WI38 (cell line): ENCODE measurements around the gene PTX4.
"Not testable (repeated sequence)": the region's sequence is repeated elsewhere in the genome, so short reads cannot be mapped to it uniquely, and the experiment has no call there.

Experiments
- H3K4me3 ChIP-seq: 2 replicates; pipeline ENCODE4 v1.5.1; 2011; ENCODE audit warnings: low read depth, mild to moderate bottlenecking, control low read depth, low read length
- CTCF ChIP-seq: IDR thresholded peaks from 2 replicates; pipeline ENCODE4 v1.5.1; 2012; ENCODE audit warnings: low read depth, mild to moderate bottlenecking, control low read depth, low read length

The PTX4 gene

DNA sequence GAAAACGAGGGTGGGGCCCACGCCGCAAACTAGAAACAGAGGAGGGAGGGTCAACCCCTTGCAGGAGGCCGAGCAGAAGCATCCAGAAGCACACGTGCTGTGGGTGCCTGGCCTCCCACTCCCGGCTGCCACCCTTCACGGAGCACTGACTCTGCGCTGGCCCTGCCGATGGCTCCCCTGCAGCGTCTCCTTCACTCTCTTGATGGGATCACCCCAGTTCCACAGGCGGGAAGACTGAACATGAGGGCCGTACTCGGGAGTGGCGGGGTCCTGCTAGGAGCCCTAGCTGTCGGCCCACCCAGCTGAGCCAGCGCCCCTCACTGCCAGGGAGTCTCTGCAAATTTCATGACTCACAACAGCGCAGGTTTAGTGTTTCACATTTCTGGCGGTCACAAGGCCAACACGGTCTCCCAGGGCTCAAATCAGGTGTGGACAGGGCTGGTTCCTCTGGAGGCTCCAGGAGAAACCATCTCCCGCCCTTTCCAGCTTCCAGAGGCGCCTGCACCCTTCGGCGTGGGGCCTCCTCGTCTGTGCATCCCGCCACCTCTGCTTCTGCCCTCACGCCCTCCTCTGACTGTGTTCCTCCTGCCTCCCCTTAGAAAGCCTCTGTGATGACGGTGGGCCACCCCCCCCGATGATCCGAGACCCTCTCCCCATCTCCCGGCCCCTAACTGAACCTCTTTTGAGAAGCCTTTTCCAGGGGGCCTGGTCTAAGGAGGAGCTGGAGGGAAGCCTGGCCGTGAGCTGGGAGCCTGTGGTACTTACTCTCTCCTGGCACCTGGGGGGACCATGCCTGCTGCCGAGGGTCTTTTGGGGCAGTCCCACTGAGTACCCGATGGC lies 2.0 kb downstream of the PTX4 start:
- no peak overlapping the region for H3K4me3 ChIP-seq
- no peak for TF ChIP-seq CTCF

DNA sequence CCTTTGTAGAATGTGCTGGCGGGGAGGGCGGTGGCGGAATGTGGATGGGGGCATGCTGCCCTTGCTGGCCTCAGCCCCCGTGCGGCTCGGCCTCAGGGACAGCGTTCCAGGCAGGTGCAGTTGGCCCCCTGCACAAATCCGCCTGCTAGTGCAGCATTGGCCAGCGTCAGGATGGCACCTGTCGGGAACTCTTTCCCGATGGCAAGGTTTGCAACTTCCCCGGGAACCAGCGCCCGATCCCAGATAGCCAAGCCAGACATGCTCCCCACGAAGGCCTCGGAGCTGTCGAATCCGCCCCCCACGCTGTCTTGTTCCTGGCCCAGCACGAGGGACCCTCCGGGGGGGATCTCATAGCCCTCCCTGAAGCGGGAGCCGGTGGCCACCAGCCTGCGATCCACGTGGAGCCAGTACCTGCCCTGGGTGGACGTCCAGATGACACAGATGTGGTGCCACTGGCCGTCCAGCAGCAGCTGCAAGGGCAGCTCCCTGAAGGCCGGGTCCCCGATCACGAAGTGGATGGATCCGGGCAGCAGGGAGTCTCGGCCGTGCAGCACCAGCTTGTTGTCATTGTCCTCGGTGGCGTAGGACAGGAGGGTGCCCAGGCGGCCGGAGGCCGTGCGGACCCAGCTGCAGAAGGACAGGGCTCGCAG lies 2.8 kb downstream of the PTX4 start:
- TF ChIP-seq CTCF, result no peak
- no peak overlapping the region for H3K4me3 ChIP-seq

DNA sequence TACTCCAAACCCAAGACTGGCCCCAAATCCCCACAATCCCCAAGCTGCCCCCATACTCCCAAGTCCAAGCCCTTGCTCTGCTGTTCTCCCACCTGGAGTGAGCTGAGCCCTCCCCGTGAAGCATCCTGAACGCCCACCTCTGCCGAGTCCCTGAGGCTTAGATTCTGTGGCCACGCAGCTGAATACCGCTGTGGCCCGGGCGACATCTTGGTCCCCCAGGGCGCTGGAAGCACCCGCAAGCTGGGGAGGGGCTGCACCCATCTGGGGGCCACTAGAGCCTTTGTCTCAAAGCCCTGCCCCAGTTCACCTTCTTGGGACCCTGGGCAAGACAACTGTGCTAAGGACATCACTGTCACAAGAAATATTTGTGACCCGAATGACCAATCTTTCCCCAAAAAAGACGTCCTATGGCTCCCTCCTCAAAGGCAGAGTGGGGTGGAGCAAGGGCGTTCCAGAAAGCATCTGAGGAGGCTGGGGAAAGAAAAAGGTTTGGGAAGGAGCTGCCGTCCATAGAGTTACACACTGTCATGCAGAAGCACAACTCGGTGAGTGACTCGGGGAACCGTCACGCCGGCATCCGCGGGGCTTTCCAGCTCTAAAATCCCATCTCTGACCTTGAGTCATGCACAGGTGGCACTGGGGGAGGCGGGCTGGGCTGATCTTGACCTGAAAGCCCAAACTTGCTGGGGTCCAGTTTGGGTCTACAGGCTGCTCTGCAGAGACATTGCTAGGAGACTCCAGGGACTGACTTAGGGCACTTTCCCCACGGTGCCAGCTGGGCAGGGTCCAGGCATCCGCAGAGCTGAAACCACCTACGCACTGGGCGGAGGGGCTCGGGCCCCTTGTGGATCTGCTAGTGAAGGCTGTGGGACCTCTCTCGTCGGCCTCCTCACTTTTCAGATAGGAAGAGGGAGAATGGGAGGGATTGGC lies 6.6 kb downstream of the PTX4 start:
- TF ChIP-seq CTCF, result no peak
- no peak overlapping the region for H3K4me3 ChIP-seq

- not testable (repeated sequence) for H3K4me3 ChIP-seq
Observed at GRCh38 chr16:1478937-1479336, 9.8 kb downstream of the PTX4 start.

- TF ChIP-seq CTCF, result no peak
- H3K4me3 ChIP-seq, result no peak overlapping the region
Observed at GRCh38 chr16:1477033-1477432, 11.7 kb downstream of the PTX4 start.

DNA sequence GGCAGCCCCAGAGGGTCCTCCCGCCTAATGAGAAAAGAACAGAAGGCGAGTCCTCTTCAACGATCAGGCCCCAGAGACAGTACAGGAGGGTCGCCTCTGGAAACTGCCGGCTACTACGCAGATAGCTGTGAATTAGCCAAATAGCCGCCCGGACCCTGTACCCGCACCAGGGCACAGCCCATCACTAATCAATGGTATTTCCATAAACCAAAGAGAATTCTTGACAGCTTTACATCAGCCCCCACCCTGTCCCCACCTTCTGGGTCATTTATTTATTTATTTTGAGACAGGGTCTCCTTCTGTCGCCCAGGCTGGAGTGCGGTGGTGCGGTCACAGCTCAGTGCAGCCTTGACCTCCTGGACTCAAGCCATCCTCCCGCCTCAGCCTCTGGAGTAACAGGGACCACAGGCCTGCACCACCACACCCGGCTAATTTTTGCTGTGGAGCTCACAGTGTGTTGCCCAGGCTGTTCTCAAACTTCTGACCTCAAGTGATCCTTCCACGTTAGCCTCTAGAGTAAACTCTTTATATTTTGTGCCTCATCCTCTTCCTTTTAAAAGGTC lies 13.1 kb downstream of the PTX4 start:
- no peak for TF ChIP-seq CTCF
- peak overlapping the region; percentile 71 for H3K4me3 ChIP-seq

- TF ChIP-seq CTCF, result no peak
- peak within 1 kb of the TSS; percentile 71 for H3K4me3 ChIP-seq
Observed at GRCh38 chr16:1474796-1475551, 13.8 kb downstream of the PTX4 start, which contains the start of gene CLCN7. CLCN7 (minus strand) TSS chr16:1475028; CDS start chr16:1474974, 54 bp downstream.
